Measurements from ENCODE around the gene USP28. TPM values are rescaled to one million over a fixed set of nuclear protein-coding genes. Genes with fewer than 3 reads are reported as not detected.
"Not testable (repeated sequence)": the region's sequence is repeated elsewhere in the genome, so short reads cannot be mapped to it uniquely, and the experiment has no call there.

The USP28 gene
- polyA plus RNA-seq, 4 donors, result 31.2 to 53.7 (median 42.5) TPM

DNA sequence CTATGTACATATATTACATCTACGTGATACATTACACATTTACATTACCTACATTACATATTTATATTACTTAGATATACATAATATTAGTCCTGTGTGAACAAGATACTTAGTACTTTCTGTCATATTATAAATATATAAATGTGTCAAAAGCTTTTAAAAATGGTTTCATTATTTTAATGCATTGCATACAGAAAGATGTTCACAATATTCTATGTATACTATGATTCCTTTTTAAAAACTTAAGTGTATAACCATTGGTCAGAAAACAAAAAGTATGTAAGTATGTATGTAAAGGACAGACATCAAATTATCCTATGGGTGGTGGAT, 101.2 kb downstream of the USP28 start:
- DNase-seq (ENCODE audit: low read depth in 4 of 4, low spot score in 2 of 4), result no peak

DNA sequence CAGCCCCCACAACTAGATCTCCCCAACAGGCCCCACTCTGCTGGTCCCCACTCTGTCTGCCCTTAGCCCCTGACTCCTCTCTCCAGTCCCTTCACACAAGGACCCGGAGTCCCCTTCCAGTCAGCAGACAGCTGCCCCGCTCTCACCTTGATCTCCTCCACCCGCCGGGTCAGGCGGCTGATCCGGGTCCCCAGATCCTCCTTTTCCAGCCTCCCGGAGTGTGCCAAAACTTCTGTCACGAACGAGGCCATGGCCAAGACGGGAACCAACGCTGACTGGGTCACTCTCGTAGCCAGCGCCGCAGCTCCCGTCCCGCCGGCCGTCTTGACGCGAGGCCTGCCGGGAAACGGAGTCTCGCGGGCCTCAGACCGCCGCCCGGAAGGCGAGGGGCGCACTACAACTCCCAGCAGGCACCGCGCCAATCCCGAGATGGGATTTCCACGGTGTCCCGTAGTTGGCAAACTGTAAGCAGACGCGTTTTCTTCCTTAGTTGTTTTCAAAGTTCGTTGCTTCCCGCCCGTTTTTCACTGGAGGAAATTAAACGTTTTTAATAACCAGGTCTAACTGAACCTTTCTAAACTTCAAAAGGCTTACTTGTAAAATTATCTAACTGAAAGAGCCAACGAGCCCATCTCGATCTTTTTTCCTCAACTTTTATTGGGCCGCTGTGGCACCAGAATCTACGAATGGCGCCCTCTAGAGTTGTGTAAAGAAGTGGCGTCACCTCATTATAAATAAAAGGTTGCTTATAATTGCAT, 101.8 kb downstream of the USP28 start, which contains the start of gene ZW10:
Gene ZW10, minus strand, starts transcription at position 277 of the 758 bp plus-strand sequence. Its CDS starts 26 bp downstream, at position 251.
- DNase-seq (ENCODE audit: low read depth in 4 of 4, low spot score in 2 of 4), result peak; percentile 91 to 98 (median 95)

DNA sequence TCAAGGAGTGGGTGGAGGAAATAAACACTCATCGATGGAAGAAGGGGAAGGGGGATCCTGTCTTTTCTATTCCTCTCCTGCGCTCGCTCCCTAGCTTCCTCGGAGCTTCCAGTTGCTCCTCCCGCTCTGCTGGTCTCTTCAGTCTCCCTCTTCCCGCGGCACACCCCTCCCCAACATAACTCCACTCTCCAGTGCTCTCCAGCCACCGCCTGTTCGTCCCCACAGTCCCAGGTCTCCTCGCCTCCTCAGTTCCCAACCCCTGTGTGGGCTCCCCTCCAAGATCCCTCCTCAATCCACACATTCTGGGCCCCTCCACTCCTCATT, 102.3 kb downstream of the USP28 start:
- peak in 1 of 4 donors; percentile 18 for DNase-seq (ENCODE audit: low read depth in 4 of 4, low spot score in 2 of 4)

DNA sequence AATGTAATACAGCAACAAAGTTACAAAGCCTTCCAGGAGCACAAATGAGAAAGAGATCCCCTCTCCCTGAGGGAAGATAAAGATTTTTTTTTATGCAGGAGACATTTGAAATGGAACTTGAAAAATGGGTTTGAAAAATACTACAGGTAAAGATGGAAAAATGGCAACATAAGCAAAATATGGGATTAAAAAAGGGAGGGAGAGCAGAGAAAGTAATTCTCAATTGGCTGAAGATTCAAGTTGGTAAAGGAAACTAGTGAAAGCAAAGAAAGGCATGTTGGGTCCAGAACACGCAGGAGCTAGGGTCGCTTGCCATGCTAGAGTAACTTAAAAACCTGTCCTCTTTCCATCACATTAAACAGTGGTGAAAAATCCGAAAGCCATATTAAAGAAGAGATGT, 103.4 kb downstream of the USP28 start:
- DNase-seq (ENCODE audit: low read depth in 4 of 4, low spot score in 2 of 4), result no peak

DNA sequence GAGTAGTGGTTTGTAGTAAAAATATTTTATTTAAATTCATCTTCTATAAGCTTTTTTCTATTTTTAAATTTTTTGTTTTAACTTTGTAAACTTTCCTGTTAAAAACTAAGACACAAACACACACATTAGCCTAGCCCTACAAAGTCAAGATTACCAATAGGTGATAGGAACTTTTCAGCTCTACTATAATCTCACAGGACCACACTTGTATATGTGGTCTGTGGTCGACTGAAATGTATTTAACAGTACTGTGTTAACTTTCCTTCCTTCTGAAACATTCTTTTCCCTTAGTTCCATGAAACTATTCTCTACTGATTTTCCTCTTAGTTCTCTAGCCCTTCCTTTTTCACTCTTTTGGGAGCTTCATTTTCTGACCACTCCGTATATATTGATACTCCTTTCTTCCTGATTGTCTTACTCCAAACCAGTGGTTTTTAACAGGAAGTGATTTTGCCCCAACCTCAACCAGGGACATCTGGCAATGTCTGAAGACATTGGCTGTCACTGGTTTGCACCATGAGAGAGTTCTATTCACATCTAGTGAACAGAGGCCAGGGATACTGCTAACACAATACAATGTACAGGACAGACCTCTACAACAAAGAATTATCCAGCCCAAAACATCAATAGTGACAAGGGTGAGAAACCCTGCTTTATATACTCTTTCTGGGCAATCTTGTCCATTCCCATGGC, 110.7 kb downstream of the USP28 start:
- no peak for DNase-seq (ENCODE audit: low read depth in 4 of 4, low spot score in 2 of 4)

DNA sequence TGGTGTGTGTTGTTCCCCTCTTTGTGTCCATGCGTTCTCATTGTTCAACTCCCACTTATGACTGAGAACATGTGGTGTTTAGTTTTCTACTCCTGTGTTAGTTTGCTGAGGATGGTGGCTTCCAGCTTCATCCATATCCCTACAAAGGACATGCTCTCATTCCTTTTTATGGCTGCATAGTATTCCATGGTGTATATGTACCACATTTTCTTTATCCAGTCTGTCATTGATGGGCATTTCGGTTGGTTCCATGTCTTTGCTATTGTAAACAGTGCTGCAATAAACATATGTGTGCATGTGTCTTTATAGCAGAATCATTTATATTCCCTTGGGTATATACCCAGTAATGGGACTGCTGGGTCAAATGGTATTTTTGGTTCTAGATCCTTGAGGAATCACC, 112.3 kb downstream of the USP28 start:
- DNase-seq (ENCODE audit: low read depth in 4 of 4, low spot score in 2 of 4), result not testable (repeated sequence)

DNA sequence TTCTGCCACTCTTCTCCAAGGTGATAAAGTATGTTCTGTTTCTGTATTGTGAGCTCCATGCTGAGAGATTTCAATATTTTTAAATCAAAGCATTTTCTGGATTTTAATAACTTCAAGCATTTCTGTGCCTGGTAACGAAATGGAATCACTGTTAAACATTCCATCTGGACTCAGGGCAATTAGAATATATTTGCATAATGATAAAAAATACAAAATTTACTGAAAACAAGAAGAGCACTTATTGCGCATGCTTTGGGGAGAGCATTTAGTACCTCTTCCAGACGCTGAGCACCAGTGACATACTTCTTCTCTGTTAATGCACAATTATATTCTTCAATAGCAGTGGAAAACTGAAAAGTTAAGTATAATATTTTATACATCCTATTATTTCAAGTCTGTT, 115.1 kb downstream of the USP28 start:
- no peak for DNase-seq (ENCODE audit: low read depth in 4 of 4, low spot score in 2 of 4)

DNA sequence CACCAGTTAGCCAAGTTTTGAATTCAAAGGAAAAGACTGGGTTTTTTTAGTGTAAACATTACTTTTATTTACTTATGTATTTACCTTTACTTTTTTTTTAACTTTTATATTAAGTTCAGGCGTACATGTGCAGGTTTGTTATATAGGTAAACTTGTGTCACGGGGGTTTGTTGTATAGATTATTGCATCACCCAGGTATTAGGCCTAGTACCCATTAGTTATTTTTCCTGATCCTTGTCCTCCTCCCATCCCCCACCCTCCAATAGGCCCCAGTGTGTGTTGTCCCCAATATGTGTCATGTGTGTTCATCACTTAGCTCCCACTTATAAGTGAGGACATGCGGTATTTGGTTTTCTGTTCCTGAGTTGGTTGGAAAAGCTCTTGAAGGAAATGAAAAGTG, 122.4 kb downstream of the USP28 start:
- DNase-seq (ENCODE audit: low read depth in 4 of 4, low spot score in 2 of 4), result no peak

Other genes starting within 250 kb of the USP28 start
- gene TMPRSS5, start 169.3 kb downstream of the USP28 start, polyA plus RNA-seq (ENCODE audit: insufficient read length in 4 of 4), result 1 to 10 TPM in 2 of 4 donors, under 1 TPM in 2; 0.57 to 2.1 (median 1.5) TPM
- gene ZW10, start 101.9 kb downstream of the USP28 start, polyA plus RNA-seq (ENCODE audit: insufficient read length in 4 of 4), result 10 to 100 TPM; 22.1 to 25.1 (median 23.7) TPM
- gene CLDN25, start 95.8 kb downstream of the USP28 start, polyA plus RNA-seq (ENCODE audit: insufficient read length in 4 of 4), result not detected
- under 1 TPM; 0.08 to 0.17 (median 0.08) TPM for gene HTR3B, start 29.2 kb upstream of the USP28 start, polyA plus RNA-seq (ENCODE audit: insufficient read length in 4 of 4)
- not detected for gene HTR3A, start 99.5 kb upstream of the USP28 start, polyA plus RNA-seq (ENCODE audit: insufficient read length in 4 of 4)
- 1 to 10 TPM in 3 of 4 donors, under 1 TPM in 1; 0.82 to 2.2 (median 2.0) TPM for gene ZBTB16, start 184.1 kb upstream of the USP28 start, polyA plus RNA-seq (ENCODE audit: insufficient read length in 4 of 4)

Measured in left renal cortex interstitium (tissue), 4 donors.